Pancreas (tissue), 10 donors: ENCODE measurements around the gene LRRC37B. TPM values are rescaled to one million over a fixed set of nuclear protein-coding genes. Genes with fewer than 3 reads are reported as not detected.
A peak's percentile ranks its signal among the peaks of the same experiment; 100 is the strongest.

Experiments
- ATAC-seq, 4 donors: fragments of 200-7000 bp; cut with Tn5 transposase; one replicate each; pipeline versions ENCODE4 v1.8.0 to v1.9.1; 2020; ENCODE audit warnings: mild to moderate bottlenecking in 4 of 4, moderate library complexity in 4 of 4
- DNase-seq, 6 donors: peaks; one replicate each; pipeline ENCODE4 v3.0.0-alpha.2; 2020
- FAIRE-seq: peaks from 2 replicates; lab custom pipeline; 2012; peaks lifted over from hg19 to GRCh38; lab: Jason Lieb, UNC
- H3K27ac ChIP-seq, 4 donors: fragments of 200-600 bp; sonication (generic); 1 replicate in 3 of 4; 2 replicates in 1 of 4; pipeline versions ENCODE4 v1.5.0 to v1.8.0; 2020
- H3K27me3 ChIP-seq, 4 donors: fragments of 200-600 bp; one replicate each; pipeline ENCODE4 v1.8.0; 2021
- H3K36me3 ChIP-seq, 3 donors: fragments of 200-600 bp; sonication (generic) in 1 of 3; one replicate each; pipeline versions ENCODE4 v1.5.0 to v1.8.0; 2020 to 2021
- H3K4me1 ChIP-seq, 3 donors: fragments of 200-600 bp; one replicate each; pipeline ENCODE4 v1.8.0; 2021
- H3K4me3 ChIP-seq, 4 donors: fragments of 200-600 bp; sonication (generic) in 2 of 4; one replicate each; pipeline versions ENCODE4 v1.5.0 to v1.8.0; 2020 to 2021
- H3K9me3 ChIP-seq, 4 donors: fragments of 200-600 bp; one replicate each; pipeline ENCODE4 v1.8.0; 2021
- CTCF ChIP-seq, 4 donors: fragments of 200-600 bp; sonication (generic) in 3 of 4; IDR thresholded peaks; one replicate each; pipeline versions ENCODE4 v1.5.0 to v1.8.0; 2021; ENCODE audit warnings: antibody characterized with exemption in 4 of 4
- WGBS, 2 donors: extraction: QIAGEN DNeasy Blood & Tissue Kit; methylation state at CpG; one replicate each; pipeline ENCODE4 v1.1.7; 2013; 5-methylcytosine and 5-hydroxymethylcytosine counted together
- intact Hi-C, 3 donors: fragments of 100-400 bp; cut with DNase I; formaldehyde crosslinking; loops; one replicate each; pipeline versions ENCODE4 v1.11.1 to v1.14.2; 2022
- polyA plus RNA-seq, 2 donors: library from polyadenylated mRNA; stranded (reverse); fragments of 200-250 nt; gene quantifications; one replicate each; pipeline ENCODE4 v1.2.3, GENCODE V29; 2013
- total RNA-seq, 6 donors: library from RNA; stranded (reverse); fragmentation: NEBNext Ultra II Directional in 4 of 6; extraction: Animal tissue kit (Norgen Biotek cat#: 25700) in 4 of 6; gene quantifications; one replicate each; pipeline versions ENCODE4 v1.2.1 to v1.2.4, GENCODE V29; 2021 to 2023
- donor health status: healthy with polysubstance abuse.
- donor health status: DM: no; HTN: no; CAD: no; lungs with moderate emphysema.
- donor health status: DM: no; HTN: no; CAD: no.
- donor health status: control.
- donor health status: control.
- donor health status: Bipolar disorder and iron deficiency.
- donor health status: DM: yes; HTN: yes; CAD: no.
- donor health status: DM: no; HTN: no; CAD: no.
- donor health status: DM: no; HTN: no; CAD: no.
- donor health status: DM: yes; HTN: yes; CAD: no.

Gene LRRC37B
- total and polyA plus RNA-seq, 8 donors = 2.9 to 11.9 (median 5.9) TPM

GRCh38 chr17:32100971-32101631 is 93.9 kb downstream of the LRRC37B start:
- TF ChIP-seq CTCF (IDR thresholded peaks at IDR 0.05) = no peak

GRCh38 chr17:32102172-32102571 is 95.0 kb downstream of the LRRC37B start:
- FAIRE-seq = no peak
- TF ChIP-seq CTCF (IDR thresholded peaks at IDR 0.05) = no peak
- Histone ChIP-seq H3K4me1 (peaks cover 0 to 14% (median 7%) of the 10 kb centered on the region in 3 donors), H3K27ac (no peak overlapping the region), H3K27me3 (no peaks in the 10 kb centered on the region), H3K36me3 (no peaks in the 10 kb centered on the region), H3K4me3 (no peak overlapping the region), H3K9me3 (no peaks in the 10 kb centered on the region)
- no peak for DNase-seq
- ATAC-seq = no peak
- WGBS, 2 donors = 90 to 93% methylated on average over 5 of the region's 5 CpGs
- intact Hi-C loops = no loop called here

More at GRCh38 chr17:32100971-32101631, 93.9 kb downstream of the LRRC37B start:
- 20 to 21% methylated on average over 8 of the region's 8 CpGs for WGBS, 2 donors
- DNase-seq (peak in 4 of 6 donors; percentile 64 to 84 (median 74)), FAIRE-seq (no peak), ATAC-seq (peak; percentile 96 to 97 (median 96))
- intact Hi-C loops = no loop called here
- Histone ChIP-seq H3K9me3 (no peaks in the 10 kb centered on the region), H3K4me1 (peaks cover 0 to 12% (median 7%) of the 10 kb centered on the region in 3 donors), H3K36me3 (no peaks in the 10 kb centered on the region), H3K27ac (peak overlapping the region in 3 of 4 donors; percentile 33 to 69 (median 62)), H3K4me3 (no peak overlapping the region), H3K27me3 (no peaks in the 10 kb centered on the region)

- H3K4me1 ChIP-seq = peaks cover 0 to 14% (median 7%) of the 10 kb centered on the region in 3 donors
- TF ChIP-seq CTCF (IDR thresholded peaks at IDR 0.05) = no peak
- intact Hi-C loops = no loop called here
- no peaks in the 10 kb centered on the region for H3K27me3 ChIP-seq
- no peaks in the 10 kb centered on the region for H3K9me3 ChIP-seq
- H3K27ac ChIP-seq = no peak overlapping the region
- FAIRE-seq (no peak), ATAC-seq (no peak), DNase-seq (no peak)
- H3K4me3 ChIP-seq = no peak overlapping the region
- 86 to 94% methylated on average over 5 of the region's 5 CpGs for WGBS, 2 donors
- H3K36me3 ChIP-seq = no peaks in the 10 kb centered on the region
Measured at GRCh38 chr17:32102646-32103186, 95.5 kb downstream of the LRRC37B start.

Other genes with a start within 250 kb of the LRRC37B start
- 10 to 100 TPM; 14.9 to 24.0 (median 17.8) TPM for gene COPRS, start 148.1 kb upstream of the LRRC37B start, total RNA-seq
- gene COPRS, start 148.1 kb upstream of the LRRC37B start, polyA plus RNA-seq = 10 to 100 TPM; 29.5 to 43.7 TPM
- gene UTP6, start 105.7 kb upstream of the LRRC37B start, total RNA-seq = 10 to 100 TPM; 17.5 to 32.2 (median 19.4) TPM
- 10 to 100 TPM; 38.4 to 79.1 TPM for gene UTP6, start 105.7 kb upstream of the LRRC37B start, polyA plus RNA-seq
- 10 to 100 TPM in 2 of 6 donors, 1 to 10 TPM in 4; 6.6 to 11.7 (median 7.7) TPM for gene SUZ12, start 70.4 kb upstream of the LRRC37B start, total RNA-seq
- gene SUZ12, start 70.4 kb upstream of the LRRC37B start, polyA plus RNA-seq = 10 to 100 TPM in 1 of 2 donors, 1 to 10 TPM in 1; 7.4 to 10.8 TPM
- gene RHOT1, start 135.1 kb downstream of the LRRC37B start, total RNA-seq = 10 to 100 TPM; 11.6 to 19.2 (median 14.4) TPM
- 10 to 100 TPM; 22.8 to 26.7 TPM for gene RHOT1, start 135.1 kb downstream of the LRRC37B start, polyA plus RNA-seq